OCI-LY7 (cell line): ENCODE results near the gene CHD9. TPM values are rescaled to one million over a fixed set of nuclear protein-coding genes. Genes with fewer than 3 reads are reported as not detected.

Experiments
- BruUV-seq: library from RNA; stranded (reverse); fragments of 400-500 nt; replicated peaks from 2 replicates; lab custom pipeline; 2021; lab: Mats Ljungman, UMichigan
- CTCF ChIA-PET: fragments of 300-600 bp; sonication (Branson Sonifier 250); formaldehyde crosslinking; loops from one replicate; lab custom pipeline; 2022; ENCODE audit warnings: antibody characterized with exemption; ENCODE audit not compliant: unreplicated experiment; lab: Charles Lee
- POLR2A ChIA-PET: fragments of 300-600 bp; sonication (Branson Sonifier 250); formaldehyde crosslinking; loops from one replicate; lab custom pipeline; 2022; ENCODE audit warnings: antibody characterized with exemption; lab: Charles Lee
- DNase-seq: peaks from one replicate; pipeline ENCODE4 v3.0.0-alpha.2; 2015; ENCODE audit warnings: low spot score
- H2AFZ ChIP-seq: fragments of 200-600 bp; sonication (generic), shearing (Covaris generic); 2 replicates; pipeline ENCODE4 v1.6.1; 2014; ENCODE audit warnings: mild to moderate bottlenecking, antibody characterized with exemption, low read length, moderate library complexity
- H3K27ac ChIP-seq: fragments of 200-600 bp; sonication (generic); 2 replicates; pipeline ENCODE4 v1.5.1; 2014; ENCODE audit warnings: mixed run types, low read depth, mild to moderate bottlenecking, moderate library complexity, low read length, inconsistent platforms; ENCODE audit not compliant: poor library complexity, severe bottlenecking
- H3K36me3 ChIP-seq: fragments of 200-600 bp; sonication (generic); 2 replicates; pipeline ENCODE4 v1.6.1; 2014; ENCODE audit warnings: mild to moderate bottlenecking, antibody characterized with exemption, low read length, moderate library complexity, mixed read lengths; ENCODE audit not compliant: insufficient read depth
- H3K4me1 ChIP-seq: fragments of 200-600 bp; sonication (generic); 2 replicates; pipeline ENCODE4 v1.5.1; 2014; ENCODE audit warnings: mild to moderate bottlenecking, low read length; ENCODE audit not compliant: insufficient read depth, poor library complexity, severe bottlenecking
- H3K4me2 ChIP-seq: fragments of 200-600 bp; sonication (generic); 2 replicates; pipeline ENCODE4 v1.6.1; 2014; ENCODE audit warnings: mild to moderate bottlenecking, low read length
- H3K4me3 ChIP-seq: fragments of 200-600 bp; sonication (generic); 2 replicates; pipeline ENCODE4 v1.5.1; 2014; ENCODE audit warnings: mild to moderate bottlenecking, low read depth, low read length; ENCODE audit not compliant: poor library complexity, severe bottlenecking
- H3K79me2 ChIP-seq: fragments of 200-600 bp; sonication (generic); 2 replicates; pipeline ENCODE4 v1.6.1; 2016; ENCODE audit warnings: low read depth, mild to moderate bottlenecking, low read length, moderate library complexity, mixed read lengths; ENCODE audit not compliant: insufficient read depth
- H3K9me2 ChIP-seq: fragments of 200-600 bp; sonication (generic); 2 replicates; pipeline ENCODE4 v1.6.1; 2016; ENCODE audit warnings: mild to moderate bottlenecking, low read length, mixed read lengths; ENCODE audit not compliant: insufficient read depth
- H3K9me3 ChIP-seq: fragments of 200-600 bp; sonication (generic); 2 replicates; pipeline ENCODE4 v1.6.1; 2014; ENCODE audit warnings: mild to moderate bottlenecking, mixed run types, low read length, mixed read lengths
- H4K20me1 ChIP-seq: fragments of 200-600 bp; sonication (generic); 2 replicates; pipeline ENCODE4 v1.6.1; 2014; ENCODE audit warnings: mild to moderate bottlenecking, antibody characterized with exemption, low read length, moderate library complexity, mixed read lengths; ENCODE audit not compliant: insufficient read depth
- CTCF ChIP-seq: fragments of 200-600 bp; sonication (generic); conservative IDR thresholded peaks from 2 replicates; pipeline ENCODE4 v1.5.1; 2014; ENCODE audit warnings: mild to moderate bottlenecking, antibody characterized with exemption, low read length, moderate library complexity, mixed read lengths
- EZH2phosphoT487 ChIP-seq: fragments of 200-600 bp; sonication (generic); IDR thresholded peaks from 2 replicates; pipeline ENCODE4 v1.6.1; 2018; ENCODE audit warnings: low read depth, borderline replicate concordance, mild to moderate bottlenecking, mixed run types, antibody characterized with exemption, low read length, moderate library complexity, mixed read lengths
- intact Hi-C: fragments of 100-400 bp; cut with micrococcal nuclease; formaldehyde crosslinking; loops from one replicate; pipeline ENCODE4 v1.10.0; 2022; ENCODE audit not compliant: unreplicated experiment
- total RNA-seq, 2 experiments: library from RNA; depleted of rRNA in 1 of 2; stranded (reverse); fragments of >200 nt in 1 of 2; shearing (Covaris generic) in 1 of 2; gene quantifications; 2 replicates each; pipeline ENCODE4 v1.2.3, GENCODE V29; 2014 to 2022

Gene CHD9
- total RNA-seq, 2 experiments from 2014 or later, result 52.6 to 85.9 TPM

DNA sequence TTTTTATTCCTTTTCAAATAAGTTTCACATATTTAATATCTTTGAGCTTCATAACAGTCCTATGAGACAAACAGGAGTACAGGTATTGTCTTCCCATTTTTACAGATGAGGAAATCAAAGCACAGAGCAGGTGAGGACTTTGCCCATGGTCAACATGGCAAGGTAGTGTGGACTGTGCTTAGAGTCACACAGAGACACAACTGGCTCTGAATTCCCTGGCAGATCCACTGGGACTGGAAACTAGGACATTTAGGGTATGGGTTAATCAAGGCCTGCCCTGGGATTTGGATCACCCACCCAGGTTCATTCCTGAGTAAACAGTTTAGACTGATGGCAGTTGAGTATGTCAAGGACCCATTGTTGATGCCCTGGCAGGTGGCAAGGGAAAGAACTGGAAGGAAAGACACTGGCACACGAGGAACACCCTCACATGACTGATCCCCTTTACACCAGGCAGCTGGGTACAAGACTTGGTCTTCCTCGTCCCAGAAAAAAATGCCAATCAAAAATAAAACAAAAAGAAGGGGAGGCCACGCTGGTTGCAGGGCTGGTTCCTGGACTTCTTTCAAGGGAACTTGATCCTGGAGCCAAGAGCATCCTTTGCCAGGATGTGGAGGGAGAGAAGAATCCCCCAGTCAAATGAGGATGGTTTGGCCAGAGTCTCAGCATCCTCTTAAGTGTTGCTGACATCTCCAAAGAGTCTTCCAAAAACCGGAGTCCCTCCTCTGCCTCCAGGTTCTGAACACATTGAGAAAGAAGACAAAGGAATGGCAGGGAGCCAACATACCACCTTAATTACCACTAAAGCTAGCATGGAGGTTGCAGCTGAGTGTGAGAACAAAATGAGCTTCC, 34.9 kb downstream of the CHD9 start:
- no peak overlapping the region for H3K4me3 ChIP-seq
- CTCF ChIA-PET, result no interaction called here
- H3K79me2 ChIP-seq, result peaks cover 37% of the 10 kb centered on the region
- intact Hi-C loops, result no loop called here
- no peak for TF ChIP-seq CTCF
- TF ChIP-seq EZH2phosphoT487, result no peak
- no peak for DNase-seq
- no peaks in the 10 kb centered on the region for H3K9me3 ChIP-seq
- H3K4me1 ChIP-seq, result peaks cover 74% of the 10 kb centered on the region
- H3K4me2 ChIP-seq, result peak overlapping the region; percentile 72
- POLR2A ChIA-PET, result interaction anchor here (0.5 to 2.2 kb wide), 5 partner anchors 9 to 433 kb away, joined by 3 to 8 read pairs (median 4); no protein-coding TSS in a partner anchor
- no TSS peak for BruUV-seq
- no peaks in the 10 kb centered on the region for H3K9me2 ChIP-seq
- H4K20me1 ChIP-seq, result no peaks in the 10 kb centered on the region
- H3K27ac ChIP-seq, result peak overlapping the region; percentile 52
- H2AFZ ChIP-seq, result no peak overlapping the region
- H3K36me3 ChIP-seq, result peaks cover 9% of the 10 kb centered on the region

DNA sequence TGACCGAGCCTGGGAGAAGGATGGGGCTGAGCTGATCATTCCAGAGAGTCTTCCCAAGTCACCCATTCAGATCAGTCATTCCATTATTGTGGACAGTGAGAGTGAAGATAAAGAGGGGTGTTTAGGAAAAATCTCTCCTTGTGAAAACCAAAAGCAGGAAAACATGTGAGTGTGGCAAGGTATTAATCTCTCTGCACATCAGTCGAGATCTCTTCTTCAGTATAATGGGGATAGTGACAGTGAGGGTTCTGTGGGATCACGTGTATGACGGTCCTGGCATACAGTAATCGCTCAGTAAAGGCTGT, 35.4 kb downstream of the CHD9 start:
- Histone ChIP-seq H3K9me3 (no peaks in the 10 kb centered on the region), H3K27ac (peak overlapping the region; percentile 52), H2AFZ (no peak overlapping the region), H3K79me2 (peaks cover 43% of the 10 kb centered on the region), H3K4me1 (peaks cover 77% of the 10 kb centered on the region), H4K20me1 (no peaks in the 10 kb centered on the region), H3K4me3 (peak overlapping the region; percentile 44), H3K9me2 (no peaks in the 10 kb centered on the region), H3K36me3 (peaks cover 13% of the 10 kb centered on the region), H3K4me2 (peak overlapping the region; percentile 72)
- no TSS peak for BruUV-seq
- TF ChIP-seq EZH2phosphoT487 (no peak), CTCF (no peak)
- DNase-seq, result no peak
- ChIA-PET CTCF (no interaction called here), POLR2A (interaction anchor here (0.5 to 2.2 kb wide), 5 partner anchors 9 to 432 kb away, joined by 4 to 8 read pairs (median 4); no protein-coding TSS in a partner anchor)
- intact Hi-C loops, result no loop called here
